Measurements from ENCODE around the gene KNOP1.

The KNOP1 gene

GRCh38 chr16:19654147-19654546 lies 63.9 kb downstream of the KNOP1 start:
- Mint-ChIP-seq H3K36me3 (peaks cover 27% of the 10 kb centered on the region), H3K9me3 (no peaks in the 10 kb centered on the region)

More at GRCh38 chr16:19654147-19654546, 63.9 kb downstream of the KNOP1 start:
- Mint-ChIP-seq H3K27ac (no peak overlapping the region), H3K27me3 (no peaks in the 10 kb centered on the region), H3K4me1 (no peaks in the 10 kb centered on the region), H3K4me3 (no peak overlapping the region)

All from activated naive CD4-positive, alpha-beta T cell treated with anti-CD3 and anti-CD28 coated beads, Interleukin-2, amount 50 U/mL, for 24 hours (primary cell).